NCI-H524 (cell line): ENCODE data around the gene DPP6.

Source experiments
- DNase-seq, 2 experiments: peaks; one replicate each; lab custom pipeline; 2025; lab: John Stamatoyannopoulos, UW

Gene DPP6

GRCh38 chr7:154598396-154598795, 546.2 kb downstream of the DPP6 start:
- DNase-seq: no peak

GRCh38 chr7:154598864-154599263, 546.7 kb downstream of the DPP6 start:
- DNase-seq: no peak

GRCh38 chr7:154610903-154611302, 558.7 kb downstream of the DPP6 start:
- no peak for DNase-seq

GRCh38 chr7:154613811-154614210, 561.6 kb downstream of the DPP6 start:
- no peak for DNase-seq

- DNase-seq: no peak
Measured at GRCh38 chr7:154620141-154620755, 568.0 kb downstream of the DPP6 start.

GRCh38 chr7:154623399-154623798, 571.2 kb downstream of the DPP6 start:
- DNase-seq: no peak

- no peak for DNase-seq
Measured at GRCh38 chr7:154627646-154628290, 575.6 kb downstream of the DPP6 start.

- DNase-seq: peak; percentile 10 to 34
Measured at GRCh38 chr7:154628556-154628955, 576.4 kb downstream of the DPP6 start.

- no peak for DNase-seq
Measured at GRCh38 chr7:154631162-154631561, 579.0 kb downstream of the DPP6 start.

GRCh38 chr7:154633641-154634040, 581.4 kb downstream of the DPP6 start:
- DNase-seq: no peak

GRCh38 chr7:154638286-154638685, 586.1 kb downstream of the DPP6 start:
- DNase-seq: no peak

GRCh38 chr7:154640266-154640865, 588.2 kb downstream of the DPP6 start:
- peak in 1 of 2 experiments; percentile 47 for DNase-seq

- no peak for DNase-seq
Measured at GRCh38 chr7:154640917-154641316, 588.7 kb downstream of the DPP6 start.

GRCh38 chr7:154644366-154644765, 592.2 kb downstream of the DPP6 start:
- DNase-seq: no peak

GRCh38 chr7:154646126-154647013, 594.2 kb downstream of the DPP6 start:
- DNase-seq: no peak

GRCh38 chr7:154647625-154648024, 595.4 kb downstream of the DPP6 start:
- DNase-seq: no peak

- DNase-seq: no peak
Measured at GRCh38 chr7:154649015-154649414, 596.8 kb downstream of the DPP6 start.

GRCh38 chr7:154649434-154649833, 597.2 kb downstream of the DPP6 start:
- no peak for DNase-seq

GRCh38 chr7:154650275-154650674, 598.1 kb downstream of the DPP6 start:
- DNase-seq: no peak

- DNase-seq: no peak
Measured at GRCh38 chr7:154651501-154651900, 599.3 kb downstream of the DPP6 start.

GRCh38 chr7:154652564-154652963, 600.4 kb downstream of the DPP6 start:
- DNase-seq: no peak

- DNase-seq: no peak
Measured at GRCh38 chr7:154653281-154653680, 601.1 kb downstream of the DPP6 start.

- no peak for DNase-seq
Measured at GRCh38 chr7:154656618-154657017, 604.4 kb downstream of the DPP6 start.
